Neural progenitor cell (in vitro differentiated cells): ENCODE measurements around the gene KLHDC3.

Experiments
- EZH2 ChIP-seq: fragments of 200-600 bp; sonication (generic); IDR thresholded peaks from 2 replicates; pipeline ENCODE4 v1.6.1; 2017; ENCODE audit warnings: antibody characterized with exemption, mild to moderate bottlenecking, moderate library complexity
- EZH2phosphoT487 ChIP-seq: fragments of 200-600 bp; sonication (generic); IDR thresholded peaks from 2 replicates; pipeline ENCODE4 v1.6.1; 2017; ENCODE audit warnings: antibody characterized with exemption
- TF ChIP-seq, protein P1 (sequence below): fragments of 200-600 bp; sonication (generic); IDR thresholded peaks from 2 replicates; pipeline ENCODE4 v1.5.1; 2017; ENCODE audit warnings: antibody characterized with exemption, mild to moderate bottlenecking

- TF ChIP-seq, protein P1, sequence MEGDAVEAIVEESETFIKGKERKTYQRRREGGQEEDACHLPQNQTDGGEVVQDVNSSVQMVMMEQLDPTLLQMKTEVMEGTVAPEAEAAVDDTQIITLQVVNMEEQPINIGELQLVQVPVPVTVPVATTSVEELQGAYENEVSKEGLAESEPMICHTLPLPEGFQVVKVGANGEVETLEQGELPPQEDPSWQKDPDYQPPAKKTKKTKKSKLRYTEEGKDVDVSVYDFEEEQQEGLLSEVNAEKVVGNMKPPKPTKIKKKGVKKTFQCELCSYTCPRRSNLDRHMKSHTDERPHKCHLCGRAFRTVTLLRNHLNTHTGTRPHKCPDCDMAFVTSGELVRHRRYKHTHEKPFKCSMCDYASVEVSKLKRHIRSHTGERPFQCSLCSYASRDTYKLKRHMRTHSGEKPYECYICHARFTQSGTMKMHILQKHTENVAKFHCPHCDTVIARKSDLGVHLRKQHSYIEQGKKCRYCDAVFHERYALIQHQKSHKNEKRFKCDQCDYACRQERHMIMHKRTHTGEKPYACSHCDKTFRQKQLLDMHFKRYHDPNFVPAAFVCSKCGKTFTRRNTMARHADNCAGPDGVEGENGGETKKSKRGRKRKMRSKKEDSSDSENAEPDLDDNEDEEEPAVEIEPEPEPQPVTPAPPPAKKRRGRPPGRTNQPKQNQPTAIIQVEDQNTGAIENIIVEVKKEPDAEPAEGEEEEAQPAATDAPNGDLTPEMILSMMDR = no peak
- no peak for TF ChIP-seq EZH2
- no peak for TF ChIP-seq EZH2phosphoT487
These were observed 34.4 kb upstream of the KLHDC3 start for GRCh38 chr6:42979523-42980177.
